ENCODE results near the gene MROH9. TPM values are rescaled to one million over a fixed set of nuclear protein-coding genes. Genes with fewer than 3 reads are reported as not detected.

Gene MROH9
- polyA plus RNA-seq, 1 donor from 2014 or later, result not detected

GRCh38 chr1:171052977-171053376, 117.6 kb downstream of the MROH9 start:
- Histone ChIP-seq H2AFZ (ENCODE audit: low read depth, low read length) (no peak overlapping the region), H3F3A (ENCODE audit: insufficient read depth, low read length, poor library complexity, severe bottlenecking) (no peaks in the 10 kb centered on the region), H3K4me3 (ENCODE audit: low read length) (no peak overlapping the region), H3K9me3 (ENCODE audit: low read length) (no peaks in the 10 kb centered on the region), H3K27ac (ENCODE audit: low read length) (no peak overlapping the region), H3K9me2 (ENCODE audit: insufficient read depth, low read length) (no peaks in the 10 kb centered on the region), H3K79me2 (replicated peaks; ENCODE audit: insufficient read depth, low read length) (no peaks in the 10 kb centered on the region), H3K9ac (ENCODE audit: low read length) (no peak overlapping the region), H3K36me3 (ENCODE audit: insufficient read depth, low read length) (no peaks in the 10 kb centered on the region), H3K27me3 (ENCODE audit: insufficient read depth, low read depth, low read length) (no peaks in the 10 kb centered on the region), H3K4me2 (ENCODE audit: low read length) (no peak overlapping the region), H4K20me1 (ENCODE audit: insufficient read depth) (no peaks in the 10 kb centered on the region)
- TF ChIP-seq SMC3 (conservative IDR thresholded peaks at IDR 0.05; ENCODE audit: poor library complexity), result no peak
- no peak for TF ChIP-seq POLR2AphosphoS5 (IDR thresholded peaks at IDR 0.05)
- no peak for TF ChIP-seq EP300 (conservative IDR thresholded peaks at IDR 0.05; ENCODE audit: poor library complexity, severe bottlenecking)
- TF ChIP-seq EZH2 (IDR thresholded peaks at IDR 0.05; ENCODE audit: borderline replicate concordance, insufficient read depth, low read length, poor library complexity, severe bottlenecking), result no peak
- TF ChIP-seq MXI1 (conservative IDR thresholded peaks at IDR 0.05; ENCODE audit: poor library complexity, severe bottlenecking), result no peak
- TF ChIP-seq RAD21 (conservative IDR thresholded peaks at IDR 0.05), result no peak
- TF ChIP-seq TAF1 (IDR thresholded peaks at IDR 0.05; ENCODE audit: low read depth), result no peak
- TF ChIP-seq CTCF (IDR thresholded peaks at IDR 0.05; ENCODE audit: poor library complexity, severe bottlenecking), result no peak
- TF ChIP-seq REST (IDR thresholded peaks at IDR 0.05; ENCODE audit: borderline replicate concordance), result no peak

GRCh38 chr1:171055966-171056643, 120.8 kb downstream of the MROH9 start:
- Histone ChIP-seq H3K27me3 (ENCODE audit: insufficient read depth, low read depth, low read length) (no peaks in the 10 kb centered on the region), H3K9me2 (ENCODE audit: insufficient read depth, low read length) (no peaks in the 10 kb centered on the region), H3K79me2 (replicated peaks; ENCODE audit: insufficient read depth, low read length) (no peaks in the 10 kb centered on the region), H3K9ac (ENCODE audit: low read length) (no peak overlapping the region), H4K20me1 (ENCODE audit: insufficient read depth) (no peaks in the 10 kb centered on the region), H3K27ac (ENCODE audit: low read length) (no peak overlapping the region), H3K4me3 (ENCODE audit: low read length) (no peak overlapping the region), H3K36me3 (ENCODE audit: insufficient read depth, low read length) (no peaks in the 10 kb centered on the region), H3K4me2 (ENCODE audit: low read length) (no peak overlapping the region), H3F3A (ENCODE audit: insufficient read depth, low read length, poor library complexity, severe bottlenecking) (no peaks in the 10 kb centered on the region), H3K9me3 (ENCODE audit: low read length) (no peaks in the 10 kb centered on the region), H2AFZ (ENCODE audit: low read depth, low read length) (no peak overlapping the region)
- TF ChIP-seq TAF1 (IDR thresholded peaks at IDR 0.05; ENCODE audit: low read depth), result no peak

Data from neural cell (in vitro differentiated cells).